Measurements from ENCODE around the gene ATP6V0C.
"Not testable (repeated sequence)": the region's sequence is repeated elsewhere in the genome, so short reads cannot be mapped to it uniquely, and the experiment has no call there.

DNA sequence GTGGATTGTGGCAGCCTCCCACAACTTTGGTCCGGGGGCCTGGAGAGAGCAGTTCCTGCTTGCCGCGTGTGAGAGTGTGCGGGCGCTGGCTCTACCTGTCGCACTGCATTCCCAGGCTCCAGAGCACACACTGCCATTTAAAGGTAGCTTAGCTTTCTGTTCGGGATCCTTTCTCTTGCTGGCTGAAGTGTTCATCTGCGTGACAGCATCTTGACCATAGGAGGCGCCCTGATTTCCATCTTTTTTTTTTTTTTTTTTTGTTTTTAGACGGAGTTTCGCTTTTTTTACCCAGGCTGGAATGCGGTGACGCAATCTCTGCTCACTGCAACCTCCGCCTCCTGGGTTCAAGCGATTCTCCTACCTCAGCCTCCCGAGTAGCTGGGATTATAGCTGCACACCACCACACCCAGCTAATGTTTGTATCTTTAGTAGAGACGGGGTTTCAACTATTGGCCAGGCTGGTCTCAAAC lies 37.7 kb downstream of the ATP6V0C start:
- TF ChIP-seq, protein P1, sequence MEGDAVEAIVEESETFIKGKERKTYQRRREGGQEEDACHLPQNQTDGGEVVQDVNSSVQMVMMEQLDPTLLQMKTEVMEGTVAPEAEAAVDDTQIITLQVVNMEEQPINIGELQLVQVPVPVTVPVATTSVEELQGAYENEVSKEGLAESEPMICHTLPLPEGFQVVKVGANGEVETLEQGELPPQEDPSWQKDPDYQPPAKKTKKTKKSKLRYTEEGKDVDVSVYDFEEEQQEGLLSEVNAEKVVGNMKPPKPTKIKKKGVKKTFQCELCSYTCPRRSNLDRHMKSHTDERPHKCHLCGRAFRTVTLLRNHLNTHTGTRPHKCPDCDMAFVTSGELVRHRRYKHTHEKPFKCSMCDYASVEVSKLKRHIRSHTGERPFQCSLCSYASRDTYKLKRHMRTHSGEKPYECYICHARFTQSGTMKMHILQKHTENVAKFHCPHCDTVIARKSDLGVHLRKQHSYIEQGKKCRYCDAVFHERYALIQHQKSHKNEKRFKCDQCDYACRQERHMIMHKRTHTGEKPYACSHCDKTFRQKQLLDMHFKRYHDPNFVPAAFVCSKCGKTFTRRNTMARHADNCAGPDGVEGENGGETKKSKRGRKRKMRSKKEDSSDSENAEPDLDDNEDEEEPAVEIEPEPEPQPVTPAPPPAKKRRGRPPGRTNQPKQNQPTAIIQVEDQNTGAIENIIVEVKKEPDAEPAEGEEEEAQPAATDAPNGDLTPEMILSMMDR (IDR thresholded peaks at IDR 0.05; ENCODE audit: low read length), result not testable (repeated sequence)
- not testable (repeated sequence) for TF ChIP-seq EZH2phosphoT487 (IDR thresholded peaks at IDR 0.05; ENCODE audit: low read length); EZH2 (optimal IDR thresholded peaks at IDR 0.05; ENCODE audit: low read depth, low read length)

Measured in MM.1S (cell line).